Measurements from ENCODE around the gene MLH1. TPM values are rescaled to one million over a fixed set of nuclear protein-coding genes. Genes with fewer than 3 reads are reported as not detected.

MLH1 gene
- total and polyA plus RNA-seq, 2 donors (not counting 1 experiment from before 2014, with no cell fraction given), result 34.4 to 62.3 TPM

DNA sequence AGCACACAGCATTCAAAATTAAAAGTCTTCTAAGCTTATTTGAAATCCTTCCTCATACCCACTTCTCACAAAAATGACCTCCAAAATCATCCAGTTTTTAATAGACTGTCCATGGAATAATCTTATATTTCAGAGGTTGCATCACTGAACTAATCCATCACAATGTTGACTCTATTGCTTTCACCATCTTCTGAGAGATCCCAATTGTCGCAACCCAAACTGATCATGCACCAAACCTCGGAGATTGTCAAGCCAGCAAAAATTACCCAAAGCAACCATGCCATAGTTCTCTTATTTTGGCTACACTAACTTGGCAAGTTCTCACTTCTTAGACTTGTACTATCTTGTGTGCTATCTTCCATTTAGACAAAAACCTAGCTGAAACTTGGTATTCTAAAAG, 105.6 kb downstream of the MLH1 start:
- Histone ChIP-seq H3K9me3 (ENCODE audit: control insufficient read depth, insufficient read depth, low read depth, low read length) (no peaks in the 10 kb centered on the region), H3K4me1 (ENCODE audit: control insufficient read depth, extremely low read depth, insufficient read depth, low read length) (peaks cover 5% of the 10 kb centered on the region), H2AFZ (ENCODE audit: low read length) (no peak overlapping the region), H3K27ac (ENCODE audit: insufficient read depth, low read length) (no peak overlapping the region), H3K9ac (ENCODE audit: insufficient read depth, low read length) (no peak overlapping the region), H3K27me3 (ENCODE audit: control insufficient read depth, insufficient read depth, low read length) (no peaks in the 10 kb centered on the region), H3K4me2 (ENCODE audit: extremely low read depth, insufficient read depth, low read length) (no peak overlapping the region), H3K4me3 (replicated peaks in 1 of 4; ENCODE audit: control extremely low read depth in 1 of 4, insufficient read depth in 1 of 4, low read depth in 3 of 4, low read length in 4 of 4) (no peak overlapping the region), H4K20me1 (ENCODE audit: control insufficient read depth, extremely low read depth, insufficient read depth, low read length) (no peaks in the 10 kb centered on the region), H3K79me2 (ENCODE audit: control insufficient read depth, insufficient read depth, low read length) (peaks cover 6% of the 10 kb centered on the region), H3K36me3 (ENCODE audit: control insufficient read depth, insufficient read depth, low read length) (no peaks in the 10 kb centered on the region)
- TF ChIP-seq, protein P1, sequence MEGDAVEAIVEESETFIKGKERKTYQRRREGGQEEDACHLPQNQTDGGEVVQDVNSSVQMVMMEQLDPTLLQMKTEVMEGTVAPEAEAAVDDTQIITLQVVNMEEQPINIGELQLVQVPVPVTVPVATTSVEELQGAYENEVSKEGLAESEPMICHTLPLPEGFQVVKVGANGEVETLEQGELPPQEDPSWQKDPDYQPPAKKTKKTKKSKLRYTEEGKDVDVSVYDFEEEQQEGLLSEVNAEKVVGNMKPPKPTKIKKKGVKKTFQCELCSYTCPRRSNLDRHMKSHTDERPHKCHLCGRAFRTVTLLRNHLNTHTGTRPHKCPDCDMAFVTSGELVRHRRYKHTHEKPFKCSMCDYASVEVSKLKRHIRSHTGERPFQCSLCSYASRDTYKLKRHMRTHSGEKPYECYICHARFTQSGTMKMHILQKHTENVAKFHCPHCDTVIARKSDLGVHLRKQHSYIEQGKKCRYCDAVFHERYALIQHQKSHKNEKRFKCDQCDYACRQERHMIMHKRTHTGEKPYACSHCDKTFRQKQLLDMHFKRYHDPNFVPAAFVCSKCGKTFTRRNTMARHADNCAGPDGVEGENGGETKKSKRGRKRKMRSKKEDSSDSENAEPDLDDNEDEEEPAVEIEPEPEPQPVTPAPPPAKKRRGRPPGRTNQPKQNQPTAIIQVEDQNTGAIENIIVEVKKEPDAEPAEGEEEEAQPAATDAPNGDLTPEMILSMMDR (conservative IDR thresholded peaks at IDR 0.05 in 1 of 2, IDR thresholded peaks at IDR 0.05 in 1 of 2; ENCODE audit: low read depth in 1 of 2, low read length in 2 of 2), result no peak
- TF ChIP-seq EZH2 (IDR thresholded peaks at IDR 0.05; ENCODE audit: low read length, missing control alignments), result no peak
- no peak for DNase-seq (ENCODE audit: low read depth in 2 of 2)

DNA sequence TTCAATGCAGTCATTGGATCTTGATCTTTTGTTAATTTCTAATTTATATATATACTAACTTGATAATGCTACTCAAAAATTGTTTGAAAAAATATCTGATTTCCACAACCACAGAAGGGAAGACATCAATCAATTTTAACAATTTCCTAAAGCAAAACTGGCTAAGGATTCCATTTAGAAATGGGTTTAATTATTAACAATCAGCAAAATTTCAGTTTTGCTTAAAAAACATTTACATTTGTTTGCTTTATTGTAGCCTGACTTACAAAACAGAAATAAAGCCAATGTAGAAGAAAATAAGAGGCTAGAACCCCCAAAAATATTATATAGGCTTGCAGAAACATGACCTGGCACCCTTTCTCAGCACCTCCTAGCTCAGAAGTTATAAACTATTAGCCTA, 106.2 kb downstream of the MLH1 start:
- TF ChIP-seq EZH2 (IDR thresholded peaks at IDR 0.05; ENCODE audit: low read length, missing control alignments), result no peak
- TF ChIP-seq, protein P1 (conservative IDR thresholded peaks at IDR 0.05 in 1 of 2, IDR thresholded peaks at IDR 0.05 in 1 of 2; ENCODE audit: low read depth in 1 of 2, low read length in 2 of 2), result no peak
- Histone ChIP-seq H3K27ac (ENCODE audit: insufficient read depth, low read length) (no peak overlapping the region), H3K27me3 (ENCODE audit: control insufficient read depth, insufficient read depth, low read length) (no peaks in the 10 kb centered on the region), H3K4me1 (ENCODE audit: control insufficient read depth, extremely low read depth, insufficient read depth, low read length) (peaks cover 5% of the 10 kb centered on the region), H3K4me3 (replicated peaks in 1 of 4; ENCODE audit: control extremely low read depth in 1 of 4, insufficient read depth in 1 of 4, low read depth in 3 of 4, low read length in 4 of 4) (no peak overlapping the region), H3K4me2 (ENCODE audit: extremely low read depth, insufficient read depth, low read length) (no peak overlapping the region), H4K20me1 (ENCODE audit: control insufficient read depth, extremely low read depth, insufficient read depth, low read length) (no peaks in the 10 kb centered on the region), H3K36me3 (ENCODE audit: control insufficient read depth, insufficient read depth, low read length) (no peaks in the 10 kb centered on the region), H2AFZ (ENCODE audit: low read length) (no peak overlapping the region), H3K79me2 (ENCODE audit: control insufficient read depth, insufficient read depth, low read length) (peaks cover 6% of the 10 kb centered on the region), H3K9ac (ENCODE audit: insufficient read depth, low read length) (no peak overlapping the region), H3K9me3 (ENCODE audit: control insufficient read depth, insufficient read depth, low read depth, low read length) (no peaks in the 10 kb centered on the region)
- no peak for DNase-seq (ENCODE audit: low read depth in 2 of 2)

DNA sequence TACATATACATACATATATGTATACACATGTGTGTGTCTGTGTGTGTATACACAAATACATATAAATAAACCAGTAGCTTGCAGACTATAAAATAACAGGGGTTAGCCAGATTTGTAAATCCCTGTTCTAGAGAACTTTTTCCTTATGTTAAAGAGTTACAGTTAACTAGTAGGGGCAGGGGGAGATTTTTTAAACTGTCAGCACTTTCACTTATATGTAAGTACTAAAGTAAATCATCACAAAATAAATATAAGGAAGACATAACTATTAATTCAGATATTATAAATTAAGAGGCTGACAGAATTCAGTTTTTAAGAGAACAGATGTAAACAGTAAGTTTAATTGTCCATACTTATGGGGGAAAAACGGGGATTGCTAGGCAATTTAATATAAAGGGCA, 107.1 kb downstream of the MLH1 start:
- Histone ChIP-seq H3K9me3 (ENCODE audit: control insufficient read depth, insufficient read depth, low read depth, low read length) (no peaks in the 10 kb centered on the region), H3K4me3 (replicated peaks in 1 of 4; ENCODE audit: control extremely low read depth in 1 of 4, insufficient read depth in 1 of 4, low read depth in 3 of 4, low read length in 4 of 4) (no peak overlapping the region), H3K79me2 (ENCODE audit: control insufficient read depth, insufficient read depth, low read length) (peaks cover 6% of the 10 kb centered on the region), H3K27me3 (ENCODE audit: control insufficient read depth, insufficient read depth, low read length) (no peaks in the 10 kb centered on the region), H3K4me1 (ENCODE audit: control insufficient read depth, extremely low read depth, insufficient read depth, low read length) (peaks cover 5% of the 10 kb centered on the region), H3K36me3 (ENCODE audit: control insufficient read depth, insufficient read depth, low read length) (no peaks in the 10 kb centered on the region), H3K4me2 (ENCODE audit: extremely low read depth, insufficient read depth, low read length) (no peak overlapping the region), H2AFZ (ENCODE audit: low read length) (no peak overlapping the region), H4K20me1 (ENCODE audit: control insufficient read depth, extremely low read depth, insufficient read depth, low read length) (no peaks in the 10 kb centered on the region), H3K27ac (ENCODE audit: insufficient read depth, low read length) (no peak overlapping the region), H3K9ac (ENCODE audit: insufficient read depth, low read length) (no peak overlapping the region)
- DNase-seq (ENCODE audit: low read depth in 2 of 2), result no peak
- TF ChIP-seq, protein P1 (conservative IDR thresholded peaks at IDR 0.05 in 1 of 2, IDR thresholded peaks at IDR 0.05 in 1 of 2; ENCODE audit: low read depth in 1 of 2, low read length in 2 of 2), result no peak
- no peak for TF ChIP-seq EZH2 (IDR thresholded peaks at IDR 0.05; ENCODE audit: low read length, missing control alignments)

Other genes with a start within 250 kb of the MLH1 start
- under 0.01 TPM in 1 of 2 replicates, not detected in the other for gene DCLK3, start 229.0 kb upstream of the MLH1 start, total RNA-seq
- gene DCLK3, start 229.0 kb upstream of the MLH1 start, polyA plus RNA-seq, result not detected in 2 replicates
- gene TRANK1, start 48.5 kb upstream of the MLH1 start, total RNA-seq, result 20.3 and 28.6 TPM in 2 replicates
- gene TRANK1, start 48.5 kb upstream of the MLH1 start, polyA plus RNA-seq, result 6.7 and 9.1 TPM in 2 replicates
- gene EPM2AIP1, start 387 bp upstream of the MLH1 start, total RNA-seq, result 10.5 and 12.9 TPM in 2 replicates
- gene EPM2AIP1, start 387 bp upstream of the MLH1 start, polyA plus RNA-seq, result 15.1 and 18.7 TPM in 2 replicates
- gene LRRFIP2, start 181.1 kb downstream of the MLH1 start, total RNA-seq, result 75.8 and 149 TPM in 2 replicates
- gene LRRFIP2, start 181.1 kb downstream of the MLH1 start, polyA plus RNA-seq, result 80.5 and 83.7 TPM in 2 replicates
- 73.4 and 95.1 TPM in 2 replicates for gene GOLGA4, start 249.8 kb downstream of the MLH1 start, total RNA-seq
- 35.9 and 48.0 TPM in 2 replicates for gene GOLGA4, start 249.8 kb downstream of the MLH1 start, polyA plus RNA-seq

Measured in fibroblast of lung (primary cell).